Activated T-cell treated with anti-CD3 and anti-CD28 coated beads for 48 hours (primary cell): ENCODE measurements around the gene SAMM50.

Experiments used
- DNase-seq: peaks from one replicate; pipeline ENCODE4 v3.0.0-alpha.2; 2020; ENCODE audit warnings: low read depth

The SAMM50 gene

GRCh38 chr22:44029069-44029468, 73.8 kb downstream of the SAMM50 start:
- no peak for DNase-seq

GRCh38 chr22:44030051-44030701, 74.9 kb downstream of the SAMM50 start:
- no peak for DNase-seq

- no peak for DNase-seq
Measured at GRCh38 chr22:44030702-44031082, 75.5 kb downstream of the SAMM50 start.

- no peak for DNase-seq
Measured at GRCh38 chr22:44031158-44031952, 76.1 kb downstream of the SAMM50 start.

GRCh38 chr22:44032126-44032730, 77.0 kb downstream of the SAMM50 start:
- no peak for DNase-seq

- DNase-seq = no peak
Measured at GRCh38 chr22:44033287-44033686, 78.0 kb downstream of the SAMM50 start.

GRCh38 chr22:44033694-44034093, 78.5 kb downstream of the SAMM50 start:
- no peak for DNase-seq

GRCh38 chr22:44037519-44038375, 82.5 kb downstream of the SAMM50 start:
- no peak for DNase-seq

- no peak for DNase-seq
Measured at GRCh38 chr22:44039566-44040171, 84.4 kb downstream of the SAMM50 start.

GRCh38 chr22:44042249-44043218, 87.3 kb downstream of the SAMM50 start:
- DNase-seq = no peak

GRCh38 chr22:44045145-44045544, 89.9 kb downstream of the SAMM50 start:
- DNase-seq = no peak
